Activated CD4-positive, alpha-beta T cell treated with anti-CD3 and anti-CD28 coated beads, Interleukin-2, amount 50 U/mL, for 4 hours (primary cell): Measurements from ENCODE around the gene PAX5.

Experiments used
- DNase-seq, 2 experiments: peaks; one replicate each; pipeline ENCODE4 v3.0.0-alpha.2; 2020

Gene PAX5

DNA sequence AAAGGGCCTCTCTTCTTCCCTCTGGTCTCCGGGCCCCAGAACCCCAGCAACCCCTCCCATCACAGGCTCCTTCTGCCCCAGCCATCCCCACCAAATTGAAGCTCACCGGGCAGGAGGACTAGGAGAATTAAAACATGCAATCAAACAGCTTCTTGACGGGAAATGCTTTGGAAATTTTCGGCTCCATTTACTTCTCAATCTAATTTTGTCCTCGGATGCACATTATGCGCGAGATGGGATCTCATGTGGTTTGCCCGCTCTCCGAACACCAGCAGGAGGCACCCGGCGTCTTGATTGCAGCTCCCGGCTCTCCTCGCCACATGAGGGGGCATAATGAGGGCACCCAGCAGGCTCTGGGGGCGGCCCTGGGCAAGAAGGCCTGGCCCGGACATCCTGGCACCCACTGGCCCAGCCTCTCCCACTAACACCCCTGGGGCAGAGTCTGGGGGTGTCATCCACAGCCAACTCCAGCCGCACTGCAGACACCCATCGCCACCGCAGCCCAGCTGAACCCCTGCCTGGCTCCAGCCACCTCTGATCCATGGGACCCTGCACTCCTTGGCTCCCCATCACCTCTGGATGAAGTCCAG is 135.5 kb downstream of the PAX5 start:
- no peak for DNase-seq

GRCh38 chr9:36897478-36897877 is 136.6 kb downstream of the PAX5 start:
- DNase-seq: no peak

- no peak for DNase-seq
These were observed 137.0 kb downstream of the PAX5 start for GRCh38 chr9:36897019-36897418.

DNA sequence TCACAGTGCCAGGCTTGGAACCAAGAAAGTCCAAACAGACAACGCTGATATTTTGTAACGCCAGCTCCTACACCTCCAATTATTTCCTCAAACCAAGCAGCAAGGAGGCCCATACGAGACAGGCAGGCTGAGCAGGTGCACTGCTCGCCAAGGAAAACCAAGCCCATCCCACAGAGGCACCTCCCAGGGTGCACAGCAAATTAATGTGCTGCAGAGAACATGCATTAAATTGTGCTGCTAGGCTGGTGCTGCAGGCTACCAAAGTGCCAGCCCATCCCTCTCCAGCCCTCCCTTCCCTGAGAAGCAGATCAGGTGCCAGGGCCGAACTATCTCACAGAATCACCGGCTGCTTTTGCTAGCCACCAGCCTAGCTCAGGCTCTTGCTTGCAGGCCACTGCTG is 137.8 kb downstream of the PAX5 start:
- DNase-seq: no peak

- DNase-seq: no peak
These were observed 138.3 kb downstream of the PAX5 start for GRCh38 chr9:36895744-36896260.

DNA sequence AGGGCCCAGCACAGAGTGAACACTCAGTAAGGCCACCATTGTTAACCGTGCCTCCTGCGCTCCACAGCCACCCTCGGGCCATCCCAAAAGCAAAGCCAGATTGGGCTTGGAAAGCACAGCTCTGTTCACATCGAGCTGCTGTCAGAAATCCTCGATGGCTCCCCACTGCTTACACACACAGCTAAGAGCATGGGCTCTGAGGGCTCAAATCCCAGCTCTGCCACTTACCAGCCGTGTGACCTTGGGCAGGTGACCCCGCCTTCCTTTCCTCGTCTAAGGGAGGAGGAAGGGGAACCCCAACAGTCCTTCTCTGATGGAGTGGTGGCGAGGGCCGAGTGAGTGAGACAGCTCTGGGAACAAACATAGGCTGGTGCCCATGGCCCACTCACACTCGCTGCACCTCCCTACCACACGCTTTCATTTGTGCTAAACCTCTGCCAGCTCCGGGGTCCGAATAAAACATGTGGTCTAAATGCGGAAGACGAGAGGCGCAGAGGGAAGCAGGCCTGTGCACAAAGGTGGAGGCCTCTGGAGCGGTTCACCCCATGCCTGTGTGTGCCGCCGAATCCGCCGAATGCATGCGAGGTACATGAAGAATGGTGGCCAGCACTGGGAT is 139.3 kb downstream of the PAX5 start:
- no peak for DNase-seq

DNA sequence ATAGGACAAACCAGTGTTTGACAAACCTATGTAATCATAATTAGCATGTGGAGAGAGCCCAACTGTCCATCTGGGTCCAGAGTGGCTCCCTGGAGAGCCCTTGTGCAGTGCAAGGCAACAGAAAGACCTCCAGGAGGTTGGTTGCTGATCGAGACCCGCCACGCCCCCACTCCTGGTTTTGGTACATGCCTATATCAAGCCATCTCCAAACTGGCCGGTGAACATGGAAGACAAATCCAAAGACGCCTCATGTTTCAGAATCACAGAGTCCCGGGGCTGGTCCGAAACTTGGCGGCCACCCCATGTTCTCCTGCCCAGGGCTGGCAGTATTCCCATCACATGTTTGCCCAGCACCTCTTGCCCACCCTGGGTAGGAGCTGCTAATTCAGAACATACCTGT is 140.2 kb downstream of the PAX5 start:
- DNase-seq: no peak

DNA sequence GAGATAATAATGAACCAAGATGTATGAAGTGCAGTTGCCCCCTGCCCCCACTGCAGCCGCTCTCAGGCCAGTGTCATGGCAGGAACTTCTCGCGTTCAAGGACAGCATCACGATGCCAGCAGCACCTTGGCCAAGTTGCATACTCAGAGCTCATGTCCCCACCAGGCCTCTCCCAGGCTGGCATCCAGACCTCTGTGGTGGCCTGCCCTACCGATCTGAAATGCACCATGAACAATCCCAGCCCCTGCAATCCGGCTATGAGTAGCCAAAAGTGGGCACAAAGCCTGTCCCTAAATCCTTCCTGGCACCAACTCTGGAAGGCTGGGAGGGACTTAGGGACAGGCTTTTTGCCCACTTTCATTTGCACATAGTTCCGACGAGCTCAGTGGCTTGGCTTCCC is 140.9 kb downstream of the PAX5 start:
- DNase-seq: no peak

GRCh38 chr9:36892279-36892678 is 141.8 kb downstream of the PAX5 start:
- no peak for DNase-seq

DNA sequence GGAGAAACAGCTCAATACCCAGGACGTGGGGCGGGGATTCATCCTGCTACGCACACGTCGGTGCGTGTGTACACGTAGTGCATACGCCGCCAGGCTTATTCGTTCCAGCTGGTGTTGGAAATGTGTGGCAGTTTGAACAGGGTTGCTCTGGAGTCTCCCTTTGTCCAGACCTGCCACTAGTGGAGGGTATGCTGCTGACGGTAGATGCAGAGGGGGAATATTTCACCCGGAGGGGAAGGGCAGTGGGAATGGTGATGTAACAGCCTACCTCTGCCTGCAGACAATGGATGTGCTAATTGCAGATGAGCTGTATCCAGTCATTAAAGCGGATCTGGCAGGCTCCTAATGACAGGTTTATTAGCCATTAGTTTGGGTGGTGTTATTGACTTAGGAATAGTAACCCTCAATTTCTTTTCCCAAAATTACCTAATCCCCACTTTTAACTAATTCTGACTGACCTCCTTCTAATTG is 142.7 kb downstream of the PAX5 start:
- no peak for DNase-seq

- no peak for DNase-seq
These were observed 144.2 kb downstream of the PAX5 start for GRCh38 chr9:36889844-36890243.

DNA sequence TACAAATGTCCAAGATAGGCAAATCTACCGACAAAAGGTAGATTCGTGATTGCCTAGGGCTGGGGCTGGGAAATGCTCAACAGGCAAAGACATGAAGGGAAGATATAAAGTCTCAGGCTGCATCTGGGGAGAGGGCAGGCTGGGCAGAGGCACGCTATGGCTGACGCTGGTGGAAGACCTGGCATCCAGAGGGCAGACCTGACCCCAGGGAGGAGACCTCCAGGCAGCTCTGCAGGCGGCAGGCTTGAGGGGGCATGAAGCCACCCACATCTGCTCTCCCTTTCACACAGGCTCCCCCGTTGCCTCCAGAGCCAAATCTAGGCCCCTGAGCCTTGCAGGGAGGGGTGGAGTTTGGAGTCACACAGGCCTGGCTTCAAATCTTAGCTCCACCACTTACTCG is 145.5 kb downstream of the PAX5 start:
- DNase-seq: no peak

- no peak for DNase-seq
These were observed 149.3 kb downstream of the PAX5 start for GRCh38 chr9:36884721-36885120.

GRCh38 chr9:36882594-36882993 is 151.5 kb downstream of the PAX5 start:
- no peak for DNase-seq

DNA sequence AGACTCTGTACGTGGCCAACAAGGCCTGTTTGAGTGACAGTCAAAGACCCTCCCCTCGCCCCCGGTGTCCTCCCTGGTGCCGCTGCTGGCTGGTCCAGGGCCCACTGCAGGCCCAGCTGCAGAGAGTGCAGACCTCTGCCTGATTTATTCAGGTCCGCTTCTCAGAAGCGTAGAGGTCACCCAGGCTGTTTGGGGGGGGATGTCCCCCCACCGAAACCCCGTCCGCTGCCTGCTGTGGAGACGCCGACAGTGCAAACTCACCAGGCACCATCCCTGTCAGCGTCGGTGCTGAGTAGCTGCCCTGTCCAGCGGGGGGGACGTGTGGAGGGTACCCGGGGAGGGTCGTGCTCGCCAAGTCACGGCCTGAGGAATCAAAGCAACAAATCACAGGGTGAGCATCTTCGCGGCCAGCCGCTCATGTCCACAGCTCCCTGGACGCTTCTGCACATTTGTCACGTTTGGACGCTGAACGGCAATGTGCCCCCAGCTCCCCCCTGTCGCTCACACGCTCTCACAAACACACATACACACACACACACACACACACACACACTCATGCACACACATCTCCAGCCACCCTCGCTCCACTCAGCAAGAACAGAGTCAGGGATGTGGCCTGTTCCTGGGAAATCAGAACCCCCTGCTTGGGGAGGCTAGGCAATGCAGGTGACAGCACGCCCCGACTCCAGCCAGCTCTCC is 152.2 kb downstream of the PAX5 start:
- DNase-seq: no peak

GRCh38 chr9:36881316-36881715 is 152.8 kb downstream of the PAX5 start:
- DNase-seq: no peak

DNA sequence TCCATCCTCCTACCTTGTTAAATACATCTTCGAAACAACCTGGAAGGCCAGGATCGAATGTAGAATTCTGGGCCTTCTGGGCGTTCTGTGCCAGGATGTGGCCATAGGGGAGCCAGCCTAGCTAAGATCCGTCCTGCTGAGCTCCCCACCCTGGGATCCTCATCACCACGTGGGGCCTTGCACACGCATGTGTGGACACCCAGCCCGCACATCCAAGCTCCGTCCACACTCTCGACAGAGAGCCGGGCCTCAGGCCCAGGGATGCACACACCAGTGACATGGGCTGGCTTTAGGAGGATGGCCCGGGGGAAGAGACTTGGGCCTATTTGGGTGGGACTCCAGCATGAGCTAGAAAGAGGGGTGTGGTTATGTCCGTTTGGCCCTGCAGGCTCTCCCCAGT is 154.0 kb downstream of the PAX5 start:
- DNase-seq: no peak

DNA sequence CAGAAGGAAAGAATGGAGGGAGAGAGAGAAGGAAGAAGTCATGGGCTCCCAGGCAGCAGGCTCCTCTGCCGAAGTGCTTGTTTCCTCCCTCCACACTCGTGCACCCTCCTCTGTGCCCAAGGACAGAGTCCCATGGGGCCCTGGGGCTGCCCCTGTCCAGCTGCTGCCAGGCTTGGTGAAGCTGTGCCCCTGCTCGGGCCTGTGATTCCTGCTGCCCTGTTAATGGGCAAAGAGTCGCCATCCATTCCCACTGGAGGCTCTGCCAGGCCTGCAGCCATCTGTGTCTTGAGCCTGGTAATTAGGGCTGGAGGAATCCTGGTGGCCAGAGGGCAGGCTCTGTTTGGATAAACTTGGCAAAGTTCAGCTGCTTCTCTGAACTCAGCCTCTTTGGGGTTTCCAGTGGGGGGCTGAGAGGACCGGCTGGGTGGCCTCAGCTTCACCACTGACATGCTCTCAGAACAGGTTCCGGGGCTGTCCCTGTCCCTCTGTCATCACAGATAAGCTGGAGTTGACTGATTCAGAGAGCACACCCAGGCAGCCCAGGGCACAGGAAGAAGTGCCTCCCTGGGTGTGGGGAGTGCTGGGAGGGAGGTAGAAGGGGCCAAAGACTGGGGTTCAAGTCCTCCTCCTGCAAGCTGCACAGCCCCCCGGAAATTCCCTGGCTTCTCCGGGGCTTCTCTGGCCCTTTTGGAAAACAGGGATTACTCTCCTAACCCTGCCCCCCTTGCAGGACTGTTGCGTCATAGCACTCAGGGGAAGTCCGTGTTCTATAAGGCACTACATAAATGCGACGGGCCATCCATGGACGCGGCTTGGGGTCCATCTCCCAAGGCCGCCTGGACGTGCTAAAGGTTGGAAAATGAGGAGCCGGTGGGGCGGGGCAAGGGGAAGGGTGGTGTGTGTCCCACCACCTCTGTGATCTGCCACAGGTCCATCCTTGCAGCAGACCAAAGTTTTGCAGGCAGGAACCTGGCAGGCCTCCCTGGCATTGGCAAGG is 154.8 kb downstream of the PAX5 start:
- DNase-seq: no peak

GRCh38 chr9:36877239-36877638 is 156.8 kb downstream of the PAX5 start:
- no peak for DNase-seq

DNA sequence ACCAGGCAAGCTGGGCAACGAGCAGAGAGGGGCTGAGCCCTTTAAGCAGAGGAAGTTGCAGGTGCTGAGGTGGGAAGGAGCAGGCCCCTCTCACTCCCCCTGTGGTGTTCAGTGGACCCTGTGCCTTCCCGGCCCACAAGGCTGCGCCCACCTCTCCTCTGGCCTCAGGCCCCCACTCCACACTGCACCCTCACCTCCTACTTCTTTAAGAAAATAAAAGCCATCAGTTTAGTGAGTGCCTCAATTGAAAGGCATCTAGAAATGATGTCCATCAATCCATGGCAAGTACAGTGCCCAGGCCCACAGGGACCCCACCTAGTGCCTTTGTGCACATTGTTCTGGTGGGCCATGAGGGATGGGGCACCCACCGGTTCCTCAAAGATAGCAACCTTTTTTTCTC is 158.0 kb downstream of the PAX5 start:
- no peak for DNase-seq

- no peak for DNase-seq
These were observed 159.1 kb downstream of the PAX5 start for GRCh38 chr9:36874921-36875320.

DNA sequence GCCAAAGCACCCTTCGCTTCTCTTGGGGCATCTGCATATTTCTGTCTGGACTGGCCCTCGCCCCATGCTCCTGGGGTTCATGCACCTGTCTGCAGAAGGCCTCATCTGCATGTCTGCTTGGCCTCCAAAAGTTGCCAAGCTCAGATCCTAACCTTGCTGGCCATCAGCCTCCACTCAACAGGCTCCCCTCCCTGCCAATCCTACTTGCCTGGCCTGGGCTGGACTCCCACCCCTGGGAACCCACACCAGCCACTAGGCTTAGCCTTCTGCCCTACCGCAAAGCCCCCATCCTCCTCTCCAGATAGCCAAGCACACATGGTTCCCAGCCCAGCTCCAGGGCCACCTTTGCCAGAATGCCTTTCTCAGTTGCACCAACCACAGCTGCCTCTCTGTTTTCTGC is 159.8 kb downstream of the PAX5 start:
- DNase-seq: no peak
